Stimulated activated CD4-positive, alpha-beta T cell treated with anti-CD3 and anti-CD28 coated beads, Interleukin-15, amount 100 ng/mL, for 48 hours (primary cell): Measurements from ENCODE around the gene PAPPA.

Experiments used
- DNase-seq, 2 donors: peaks; one replicate each; pipeline ENCODE4 v3.0.0-alpha.2; 2020; ENCODE audit warnings: low read depth in 2 of 2

The PAPPA gene

DNA sequence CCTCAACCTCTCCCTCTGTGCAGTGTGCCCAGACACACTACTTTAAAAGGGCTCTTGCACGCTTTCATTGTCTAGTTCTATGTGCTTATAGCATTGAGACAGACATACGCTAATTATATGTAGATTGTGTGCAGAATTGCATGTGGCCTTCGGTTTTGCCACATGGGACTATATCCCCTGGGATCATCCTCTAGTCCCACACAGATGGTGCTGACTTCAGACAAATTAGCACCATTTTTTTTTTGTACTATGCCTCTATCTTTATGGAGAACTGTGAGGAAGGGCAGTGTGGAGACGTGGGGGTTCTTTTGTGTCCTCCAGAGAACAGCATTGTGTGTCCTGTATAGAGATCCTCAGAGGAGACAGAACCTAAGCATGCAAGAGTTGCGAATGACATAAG lies 29.3 kb downstream of the PAPPA start:
- no peak for DNase-seq

DNA sequence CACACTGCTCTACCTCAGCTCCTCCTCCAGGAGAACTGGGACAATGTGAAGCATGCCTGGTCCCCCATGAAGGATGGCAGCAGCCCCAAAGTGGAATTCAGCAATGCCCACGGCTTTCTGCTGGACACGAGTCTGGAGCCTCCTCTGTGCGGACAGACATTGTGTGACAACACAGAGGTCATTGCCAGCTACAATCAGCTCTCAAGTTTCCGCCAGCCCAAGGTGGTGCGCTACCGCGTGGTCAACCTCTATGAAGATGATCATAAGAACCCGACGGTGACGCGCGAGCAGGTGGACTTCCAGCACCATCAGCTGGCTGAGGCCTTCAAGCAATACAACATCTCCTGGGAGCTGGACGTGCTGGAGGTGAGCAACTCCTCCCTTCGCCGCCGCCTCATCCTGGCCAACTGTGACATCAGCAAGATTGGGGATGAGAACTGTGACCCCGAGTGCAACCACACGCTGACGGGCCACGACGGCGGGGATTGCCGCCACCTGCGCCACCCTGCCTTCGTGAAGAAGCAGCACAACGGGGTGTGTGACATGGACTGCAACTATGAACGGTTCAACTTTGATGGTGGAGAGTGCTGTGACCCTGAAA lies 34.1 kb downstream of the PAPPA start:
- no peak for DNase-seq

GRCh38 chr9:116189683-116190082 lies 36.1 kb downstream of the PAPPA start:
- DNase-seq: no peak

- DNase-seq: no peak
Measured at GRCh38 chr9:116190637-116191396, 37.2 kb downstream of the PAPPA start.

GRCh38 chr9:116191576-116192415 lies 38.2 kb downstream of the PAPPA start:
- no peak for DNase-seq

GRCh38 chr9:116193636-116194035 lies 40.0 kb downstream of the PAPPA start:
- DNase-seq: no peak

- no peak for DNase-seq
Measured at GRCh38 chr9:116196806-116197205, 43.2 kb downstream of the PAPPA start.

DNA sequence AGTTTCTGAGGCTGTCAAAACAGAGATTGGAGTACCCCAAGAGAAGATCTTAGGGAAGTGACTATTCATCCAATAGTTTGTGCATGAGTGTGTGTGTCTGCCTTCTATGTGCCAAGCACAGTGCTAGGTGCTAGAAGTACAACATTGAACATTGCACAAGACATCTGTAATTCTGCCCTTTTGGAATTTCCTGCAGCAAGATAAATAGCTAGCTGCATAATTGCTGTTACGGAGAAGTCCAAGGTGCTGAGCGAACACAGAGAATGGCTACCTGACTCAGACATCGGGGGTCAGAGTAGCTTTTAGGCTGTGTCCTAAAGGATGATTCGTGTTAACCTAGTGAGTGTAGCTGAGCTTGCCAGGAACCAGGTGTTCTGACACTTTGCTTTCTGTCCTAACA lies 44.8 kb downstream of the PAPPA start:
- no peak for DNase-seq

GRCh38 chr9:116202219-116202912 lies 48.8 kb downstream of the PAPPA start:
- no peak for DNase-seq

- DNase-seq: no peak
Measured at GRCh38 chr9:116204252-116204882, 50.8 kb downstream of the PAPPA start.

- no peak for DNase-seq
Measured at GRCh38 chr9:116207371-116208111, 54.0 kb downstream of the PAPPA start.

DNA sequence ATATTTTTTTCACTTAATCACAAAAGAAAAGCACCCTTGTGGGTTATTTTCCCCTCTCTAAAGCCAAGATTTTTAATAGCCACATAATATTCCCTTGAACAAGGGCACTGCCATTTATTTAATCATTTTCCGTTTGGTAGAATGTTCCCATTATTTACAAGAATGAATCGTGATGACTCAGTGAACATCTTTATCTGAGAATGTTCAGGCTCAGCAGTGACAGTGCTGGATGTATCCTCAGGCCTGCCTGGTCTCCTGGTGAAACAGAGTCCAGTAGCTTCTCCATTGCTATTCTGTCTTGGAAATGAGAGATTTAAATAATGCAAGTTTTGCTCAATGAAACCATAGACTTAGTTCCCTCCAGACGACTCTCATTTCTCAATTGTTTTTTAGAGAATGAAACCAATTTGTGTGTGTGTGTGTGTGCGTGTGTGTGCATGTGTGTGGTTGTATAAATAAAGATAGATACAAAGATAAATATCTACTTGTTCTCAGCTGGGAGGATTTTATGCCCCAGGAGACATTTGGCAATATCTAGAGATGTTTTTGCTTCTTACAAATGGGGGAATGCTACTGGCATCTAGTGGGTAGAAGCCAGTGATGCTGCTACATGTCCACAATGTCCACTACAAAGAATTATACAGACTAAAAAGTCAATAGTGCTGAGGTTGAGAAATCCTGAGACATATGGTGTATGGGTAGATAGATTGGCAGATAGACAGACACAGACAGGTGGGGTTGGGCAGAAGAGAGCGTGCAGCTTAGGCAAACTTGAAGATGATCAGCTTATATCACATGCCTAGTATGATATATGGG lies 55.0 kb downstream of the PAPPA start:
- no peak for DNase-seq

- no peak for DNase-seq
Measured at GRCh38 chr9:116209414-116210116, 56.0 kb downstream of the PAPPA start.

- DNase-seq: no peak
Measured at GRCh38 chr9:116212986-116213692, 59.5 kb downstream of the PAPPA start.

- no peak for DNase-seq
Measured at GRCh38 chr9:116213693-116214047, 60.1 kb downstream of the PAPPA start.

DNA sequence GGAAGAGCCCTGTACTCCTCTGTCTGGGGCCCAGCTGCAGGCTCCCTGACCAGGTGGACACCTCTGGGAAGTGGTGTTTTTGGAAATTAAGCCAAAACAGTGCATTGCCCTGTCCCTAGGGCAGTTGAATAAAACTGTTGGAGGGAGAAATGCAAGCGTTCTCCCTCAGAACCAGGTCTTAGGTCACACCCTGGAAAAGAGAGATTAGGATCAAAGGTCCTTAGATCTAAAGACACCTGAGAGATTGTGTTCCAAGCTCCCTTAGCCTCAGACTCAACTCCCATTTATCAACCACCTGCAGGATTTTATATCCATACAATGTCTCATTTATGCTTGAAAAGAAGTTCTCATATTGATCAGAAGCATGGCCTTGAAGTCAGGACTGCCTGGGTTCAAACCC lies 64.8 kb downstream of the PAPPA start:
- DNase-seq: no peak

- DNase-seq: no peak
Measured at GRCh38 chr9:116219686-116220085, 66.1 kb downstream of the PAPPA start.

DNA sequence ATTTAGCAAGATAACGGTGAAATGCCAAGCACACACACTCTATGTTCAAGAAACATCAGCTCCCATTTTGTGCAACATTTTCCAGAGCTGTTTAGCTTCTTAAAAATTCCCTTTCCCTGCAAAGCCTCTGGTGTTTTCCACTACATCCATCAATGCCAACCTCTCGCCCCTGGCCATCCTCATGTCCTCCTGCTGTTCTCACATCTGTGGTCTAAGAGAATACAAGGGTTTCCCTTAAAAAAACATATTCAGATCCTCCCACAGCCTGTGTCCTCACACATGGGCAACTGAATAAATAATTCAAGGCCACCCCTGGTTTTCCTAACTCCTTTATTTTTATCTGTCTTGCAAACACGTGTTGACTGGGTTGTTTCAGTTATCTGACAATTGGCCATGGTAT lies 70.3 kb downstream of the PAPPA start:
- no peak for DNase-seq
